Measurements from ENCODE around the gene RUFY3.

Gene RUFY3

GRCh38 chr4:70705183-70706043, 16.4 kb upstream of the RUFY3 start (continued):
- no peak for TF ChIP-seq PRDM6 (tag by site-specific recombination; IDR thresholded peaks at IDR 0.05)
- TF ChIP-seq ZSCAN18 (tag by site-specific recombination; IDR thresholded peaks at IDR 0.05): no peak
- TF ChIP-seq ZNF76 (tag by site-specific recombination; IDR thresholded peaks at IDR 0.05; ENCODE audit: borderline replicate concordance, low read depth): no peak; the same call in 1 of the 2 replicates
- TF ChIP-seq ZNF544 (tag by site-specific recombination; IDR thresholded peaks at IDR 0.05): no peak
- peak; percentile 78; the same call in 1 of the 2 replicates for TF ChIP-seq IKZF3 (tag by site-specific recombination; IDR thresholded peaks at IDR 0.05)
- no peak for TF ChIP-seq ZNF843 (tag by site-specific recombination; IDR thresholded peaks at IDR 0.05)
- TF ChIP-seq ZNF514 (tag by site-specific recombination; IDR thresholded peaks at IDR 0.05): no peak
- TF ChIP-seq ZNF211 (tag by site-specific recombination; IDR thresholded peaks at IDR 0.05; ENCODE audit: low read depth): no peak
- TF ChIP-seq OVOL3 (tag by site-specific recombination; IDR thresholded peaks at IDR 0.05): no peak
- peak; percentile 75 for TF ChIP-seq ZNF341 (tag by site-specific recombination; IDR thresholded peaks at IDR 0.05; ENCODE audit: low read depth)
- peak; percentile 79 for TF ChIP-seq KLF16 (tag by site-specific recombination; IDR thresholded peaks at IDR 0.05)
- TF ChIP-seq ZNF114 (tag by site-specific recombination; IDR thresholded peaks at IDR 0.05): no peak
- TF ChIP-seq ZNF423 (tag by site-specific recombination; IDR thresholded peaks at IDR 0.05): 0 out of 2 replicates have a peak, but pooled peaks have one; percentile 25
- no peak for TF ChIP-seq ZNF529 (tag by site-specific recombination; IDR thresholded peaks at IDR 0.05; ENCODE audit: insufficient replicate concordance)
- no peak for TF ChIP-seq ZFP41 (tag by site-specific recombination; IDR thresholded peaks at IDR 0.05; ENCODE audit: borderline replicate concordance)
- TF ChIP-seq KLF17 (tag by site-specific recombination; IDR thresholded peaks at IDR 0.05): 0 out of 2 replicates have a peak, but pooled peaks have one; percentile 53
- no peak for TF ChIP-seq ZNF426 (tag by site-specific recombination; IDR thresholded peaks at IDR 0.05)
- TF ChIP-seq PRDM4 (tag by site-specific recombination; IDR thresholded peaks at IDR 0.05): no peak
- no peak for TF ChIP-seq ZNF513 (tag by site-specific recombination; IDR thresholded peaks at IDR 0.05)
- TF ChIP-seq ZNF362 (tag by site-specific recombination; IDR thresholded peaks at IDR 0.05): no peak
- peak; percentile 98 for TF ChIP-seq ZBTB8A (tag by site-specific recombination; IDR thresholded peaks at IDR 0.05)
- peak; percentile 54; the same call in 1 of the 2 replicates for TF ChIP-seq ZNF692 (tag by site-specific recombination; IDR thresholded peaks at IDR 0.05)
- TF ChIP-seq ZNF398 (tag by site-specific recombination; IDR thresholded peaks at IDR 0.05): peak; percentile 82
- TF ChIP-seq ZNF624 (tag by site-specific recombination; IDR thresholded peaks at IDR 0.05): no peak
- peak; percentile 83 for TF ChIP-seq ZFHX2 (tag by site-specific recombination; conservative IDR thresholded peaks at IDR 0.05)
